Measurements from ENCODE around the gene PLPP2. TPM values are rescaled to one million over a fixed set of nuclear protein-coding genes. Genes with fewer than 3 reads are reported as not detected.

PLPP2 gene
- total RNA-seq, 2 donors from 2014 or later: 0.87 to 0.95 TPM

- H3K27ac Mint-ChIP-seq: peak overlapping the region in 1 of 2 donors; percentile 23
- ATAC-seq (no peak), DNase-seq (ENCODE audit: low spot score in 2 of 2) (no peak)
- no peaks in the 10 kb centered on the region for H3K36me3 Mint-ChIP-seq
- no peaks in the 10 kb centered on the region for H3K9me3 Mint-ChIP-seq
Measured at GRCh38 chr19:307111-307531, 15.9 kb upstream of the PLPP2 start.

- Mint-ChIP-seq H3K36me3 (no peaks in the 10 kb centered on the region), H3K27ac (no peak overlapping the region), H3K9me3 (no peaks in the 10 kb centered on the region)
- DNase-seq (ENCODE audit: low spot score in 2 of 2) (no peak), ATAC-seq (peak in 1 of 2 donors; percentile 11)
Measured at GRCh38 chr19:306151-306900, 15.1 kb upstream of the PLPP2 start.

- Mint-ChIP-seq H3K27ac (no peak overlapping the region), H3K9me3 (no peaks in the 10 kb centered on the region), H3K36me3 (no peaks in the 10 kb centered on the region)
- ATAC-seq (no peak), DNase-seq (ENCODE audit: low spot score in 2 of 2) (no peak)
Measured at GRCh38 chr19:305240-306150, 14.3 kb upstream of the PLPP2 start.

GRCh38 chr19:296476-297225, 5.4 kb upstream of the PLPP2 start:
- ATAC-seq: no peak
- no peaks in the 10 kb centered on the region for H3K36me3 Mint-ChIP-seq
- no peak overlapping the region for H3K27ac Mint-ChIP-seq
- H3K9me3 Mint-ChIP-seq: no peaks in the 10 kb centered on the region
- DNase-seq (ENCODE audit: low spot score in 2 of 2): no peak

GRCh38 chr19:295687-296370, 4.6 kb upstream of the PLPP2 start:
- no peaks in the 10 kb centered on the region for H3K36me3 Mint-ChIP-seq
- ATAC-seq (no peak), DNase-seq (ENCODE audit: low spot score in 2 of 2) (no peak)
- H3K9me3 Mint-ChIP-seq: no peaks in the 10 kb centered on the region
- H3K27ac Mint-ChIP-seq: no peak overlapping the region

- no peaks in the 10 kb centered on the region for H3K9me3 Mint-ChIP-seq
Measured at GRCh38 chr19:294946-295686, 3.9 kb upstream of the PLPP2 start.

GRCh38 chr19:294341-294945, 3.2 kb upstream of the PLPP2 start:
- Mint-ChIP-seq H3K9me3 (no peaks in the 10 kb centered on the region), H3K27ac (no peak overlapping the region), H3K36me3 (no peaks in the 10 kb centered on the region)
- ATAC-seq (no peak), DNase-seq (ENCODE audit: low spot score in 2 of 2) (no peak)

More at GRCh38 chr19:294946-295686, 3.9 kb upstream of the PLPP2 start:
- ATAC-seq (peak; percentile 67 to 73), DNase-seq (ENCODE audit: low spot score in 2 of 2) (peak in 1 of 2 donors; percentile 69)
- H3K27ac Mint-ChIP-seq: no peak overlapping the region
- no peaks in the 10 kb centered on the region for H3K36me3 Mint-ChIP-seq

- Mint-ChIP-seq H3K36me3 (no peaks in the 10 kb centered on the region), H3K27ac (no peak overlapping the region), H3K9me3 (no peaks in the 10 kb centered on the region)
- DNase-seq (ENCODE audit: low spot score in 2 of 2) (no peak), ATAC-seq (no peak)
Measured at GRCh38 chr19:293436-294110, 2.4 kb upstream of the PLPP2 start.

- Mint-ChIP-seq H3K9me3 (no peaks in the 10 kb centered on the region), H3K27ac (no peak overlapping the region), H3K36me3 (no peaks in the 10 kb centered on the region)
- DNase-seq (ENCODE audit: low spot score in 2 of 2) (no peak), ATAC-seq (no peak)
Measured at GRCh38 chr19:292951-293350, 1.7 kb upstream of the PLPP2 start.

GRCh38 chr19:292281-292884, 1.2 kb upstream of the PLPP2 start:
- no peaks in the 10 kb centered on the region for H3K36me3 Mint-ChIP-seq
- no peak for DNase-seq (ENCODE audit: low spot score in 2 of 2)
- H3K9me3 Mint-ChIP-seq: no peaks in the 10 kb centered on the region
- H3K27ac Mint-ChIP-seq: no peak overlapping the region
- ATAC-seq: no peak

- Mint-ChIP-seq H3K9me3 (no peaks in the 10 kb centered on the region), H3K27ac (no peak overlapping the region), H3K36me3 (no peaks in the 10 kb centered on the region)
- no peak for ATAC-seq
- no peak for DNase-seq (ENCODE audit: low spot score in 2 of 2)
Measured at GRCh38 chr19:291561-292280, 518 bp upstream of the PLPP2 start.

- ATAC-seq (peak; percentile 30 to 40), DNase-seq (ENCODE audit: low spot score in 2 of 2) (peak in 1 of 2 donors; percentile 47)
- H3K27ac Mint-ChIP-seq: no peak overlapping the region
- H3K9me3 Mint-ChIP-seq: no peaks in the 10 kb centered on the region
- no peaks in the 10 kb centered on the region for H3K36me3 Mint-ChIP-seq
Measured at GRCh38 chr19:290372-291005, 714 bp downstream of the PLPP2 start.

- no peak overlapping the region for H3K27ac Mint-ChIP-seq
- DNase-seq (ENCODE audit: low spot score in 2 of 2) (peak; percentile 33 to 43), ATAC-seq (peak; percentile 58 to 79)
- H3K9me3 Mint-ChIP-seq: no peaks in the 10 kb centered on the region
- no peaks in the 10 kb centered on the region for H3K36me3 Mint-ChIP-seq
Measured at GRCh38 chr19:289651-290371, 1.4 kb downstream of the PLPP2 start.

Measured in activated naive CD4-positive, alpha-beta T cell treated with anti-CD3 and anti-CD28 coated beads, Interleukin-2, amount 50 U/mL, for 72 hours (primary cell).